Tibial artery (tissue), 4 donors: ENCODE results near the gene SHISA7.

Experiments used
- DNase-seq, 2 donors: peaks; one replicate each; pipeline ENCODE4 v3.0.0-alpha.2; 2019
- H3K27ac ChIP-seq, 2 donors: fragments of 200-600 bp; sonication (generic) in 1 of 2; 1 replicate in 1 of 2; 2 replicates in 1 of 2; pipeline ENCODE4 v1.5.1; 2018 to 2019; ENCODE audit warnings: mild to moderate bottlenecking in 1 of 2
- H3K27me3 ChIP-seq, 2 donors: fragments of 200-600 bp; sonication (generic) in 1 of 2; one replicate each; pipeline versions ENCODE4 v1.5.1 to v1.6.0; 2016 to 2019
- H3K36me3 ChIP-seq, 3 donors: fragments of 200-600 bp; sonication (generic) in 2 of 3; one replicate each; pipeline ENCODE4 v1.5.1; 2016 to 2019; ENCODE audit warnings: mild to moderate bottlenecking in 2 of 3
- H3K4me1 ChIP-seq, 4 donors: fragments of 200-600 bp; sonication (generic) in 2 of 4; 1 replicate in 3 of 4; 2 replicates in 1 of 4; pipeline ENCODE4 v1.5.1; 2016 to 2019
- H3K4me3 ChIP-seq, 2 donors: fragments of 200-600 bp; sonication (generic) in 1 of 2; 1 replicate in 1 of 2; 2 replicates in 1 of 2; pipeline ENCODE4 v1.5.1; 2018 to 2019; ENCODE audit warnings: mild to moderate bottlenecking in 2 of 2
- H3K9me3 ChIP-seq, 3 donors: fragments of 200-600 bp; sonication (generic) in 1 of 3; one replicate each; pipeline ENCODE4 v1.5.1; 2016 to 2019
- intact Hi-C: fragments of 100-400 bp; cut with DNase I; formaldehyde crosslinking; loops from one replicate; pipeline ENCODE4 v1.15.0; 2023; ENCODE audit warnings: low total_unique reads
- TF ChIP-seq, protein P1 (sequence below), 2 experiments: fragments of 200-600 bp in 1 of 2; fragments of 450-650 bp in 1 of 2; IDR thresholded peaks; one replicate each; pipeline ENCODE4 v1.5.1; 2017 to 2019; ENCODE audit warnings: antibody characterized with exemption in 2 of 2, mild to moderate bottlenecking in 1 of 2, moderate library complexity in 1 of 2

Gene SHISA7

GRCh38 chr19:55489711-55490477 is 46.8 kb upstream of the SHISA7 start:
- H3K27ac ChIP-seq: peak overlapping the region in 1 of 2 donors; percentile 86
- H3K27me3 ChIP-seq: peaks cover 0 to 83% of the 10 kb centered on the region in 2 donors
- no peak for DNase-seq
- peaks cover 0 to 59% (median 32%) of the 10 kb centered on the region in 4 donors for H3K4me1 ChIP-seq
- TF ChIP-seq, protein P1, sequence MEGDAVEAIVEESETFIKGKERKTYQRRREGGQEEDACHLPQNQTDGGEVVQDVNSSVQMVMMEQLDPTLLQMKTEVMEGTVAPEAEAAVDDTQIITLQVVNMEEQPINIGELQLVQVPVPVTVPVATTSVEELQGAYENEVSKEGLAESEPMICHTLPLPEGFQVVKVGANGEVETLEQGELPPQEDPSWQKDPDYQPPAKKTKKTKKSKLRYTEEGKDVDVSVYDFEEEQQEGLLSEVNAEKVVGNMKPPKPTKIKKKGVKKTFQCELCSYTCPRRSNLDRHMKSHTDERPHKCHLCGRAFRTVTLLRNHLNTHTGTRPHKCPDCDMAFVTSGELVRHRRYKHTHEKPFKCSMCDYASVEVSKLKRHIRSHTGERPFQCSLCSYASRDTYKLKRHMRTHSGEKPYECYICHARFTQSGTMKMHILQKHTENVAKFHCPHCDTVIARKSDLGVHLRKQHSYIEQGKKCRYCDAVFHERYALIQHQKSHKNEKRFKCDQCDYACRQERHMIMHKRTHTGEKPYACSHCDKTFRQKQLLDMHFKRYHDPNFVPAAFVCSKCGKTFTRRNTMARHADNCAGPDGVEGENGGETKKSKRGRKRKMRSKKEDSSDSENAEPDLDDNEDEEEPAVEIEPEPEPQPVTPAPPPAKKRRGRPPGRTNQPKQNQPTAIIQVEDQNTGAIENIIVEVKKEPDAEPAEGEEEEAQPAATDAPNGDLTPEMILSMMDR (IDR thresholded peaks at IDR 0.05): no peak
- H3K9me3 ChIP-seq: no peaks in the 10 kb centered on the region
- intact Hi-C loops: no loop called here
- peak overlapping the region in 1 of 2 donors; percentile 38 for H3K4me3 ChIP-seq
- no peaks in the 10 kb centered on the region for H3K36me3 ChIP-seq

DNA sequence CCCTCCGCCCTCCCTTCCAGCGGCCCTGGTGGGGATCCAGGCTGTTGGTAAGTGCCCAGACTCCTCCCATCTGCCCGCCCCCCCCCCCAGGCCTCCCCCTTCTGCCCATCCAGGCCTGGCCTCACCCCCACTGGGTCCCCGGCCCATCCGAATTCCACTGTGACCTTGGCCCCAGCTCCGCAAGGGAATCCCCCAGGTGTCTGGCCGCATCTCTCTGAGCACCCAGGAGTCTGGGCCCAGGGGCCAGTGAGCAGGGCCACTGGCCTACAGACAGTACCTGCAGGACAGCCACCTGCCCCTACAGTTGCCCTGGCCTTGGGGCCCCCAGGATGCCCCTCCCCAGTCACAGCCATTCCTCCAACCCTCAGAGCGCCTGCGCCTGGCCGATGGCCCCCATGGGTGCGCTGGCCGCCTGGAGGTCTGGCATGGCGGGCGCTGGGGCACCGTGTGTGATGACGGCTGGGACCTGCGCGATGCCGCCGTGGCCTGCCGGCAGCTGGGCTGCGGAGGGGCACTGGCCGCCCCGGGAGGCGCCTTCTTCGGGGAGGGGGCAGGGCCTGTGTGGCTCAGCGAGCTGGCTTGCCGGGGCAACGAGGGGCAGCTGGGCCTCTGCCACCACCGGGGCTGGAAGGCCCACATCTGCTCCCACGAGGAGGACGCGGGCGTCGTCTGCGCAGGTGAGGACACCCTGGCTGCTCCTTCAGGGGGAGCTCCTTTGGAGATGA is 46.0 kb upstream of the SHISA7 start:
- TF ChIP-seq, protein P1 (IDR thresholded peaks at IDR 0.05): no peak
- H3K4me3 ChIP-seq: peak overlapping the region in 1 of 2 donors; percentile 38
- H3K9me3 ChIP-seq: no peaks in the 10 kb centered on the region
- H3K36me3 ChIP-seq: no peaks in the 10 kb centered on the region
- H3K4me1 ChIP-seq: peaks cover 0 to 67% (median 40%) of the 10 kb centered on the region in 4 donors
- H3K27me3 ChIP-seq: peaks cover 0 to 83% of the 10 kb centered on the region in 2 donors
- no peak for DNase-seq
- peak overlapping the region; percentile 33 to 86 for H3K27ac ChIP-seq
- intact Hi-C loops: no loop called here

GRCh38 chr19:55487924-55488687 is 45.0 kb upstream of the SHISA7 start, which contains the start of gene SSC5D:
SSC5D (plus strand) TSS chr19:55488436; CDS start chr19:55488590, 154 bp downstream.
- DNase-seq: no peak
- H3K4me1 ChIP-seq: peaks cover 0 to 64% (median 42%) of the 10 kb centered on the region in 4 donors
- TF ChIP-seq, protein P1 (IDR thresholded peaks at IDR 0.05): no peak
- H3K27ac ChIP-seq: peak within 1 kb of the TSS; percentile 60 to 86
- H3K4me3 ChIP-seq: peak within 1 kb of the TSS in 1 of 2 donors; percentile 38
- H3K9me3 ChIP-seq: no peaks in the 10 kb centered on the region
- H3K36me3 ChIP-seq: peaks cover under 1 to 10% (median 10%) of the 10 kb centered on the region in 3 donors
- intact Hi-C loops: no loop called here
- H3K27me3 ChIP-seq: peaks cover 0 to 83% of the 10 kb centered on the region in 2 donors

DNA sequence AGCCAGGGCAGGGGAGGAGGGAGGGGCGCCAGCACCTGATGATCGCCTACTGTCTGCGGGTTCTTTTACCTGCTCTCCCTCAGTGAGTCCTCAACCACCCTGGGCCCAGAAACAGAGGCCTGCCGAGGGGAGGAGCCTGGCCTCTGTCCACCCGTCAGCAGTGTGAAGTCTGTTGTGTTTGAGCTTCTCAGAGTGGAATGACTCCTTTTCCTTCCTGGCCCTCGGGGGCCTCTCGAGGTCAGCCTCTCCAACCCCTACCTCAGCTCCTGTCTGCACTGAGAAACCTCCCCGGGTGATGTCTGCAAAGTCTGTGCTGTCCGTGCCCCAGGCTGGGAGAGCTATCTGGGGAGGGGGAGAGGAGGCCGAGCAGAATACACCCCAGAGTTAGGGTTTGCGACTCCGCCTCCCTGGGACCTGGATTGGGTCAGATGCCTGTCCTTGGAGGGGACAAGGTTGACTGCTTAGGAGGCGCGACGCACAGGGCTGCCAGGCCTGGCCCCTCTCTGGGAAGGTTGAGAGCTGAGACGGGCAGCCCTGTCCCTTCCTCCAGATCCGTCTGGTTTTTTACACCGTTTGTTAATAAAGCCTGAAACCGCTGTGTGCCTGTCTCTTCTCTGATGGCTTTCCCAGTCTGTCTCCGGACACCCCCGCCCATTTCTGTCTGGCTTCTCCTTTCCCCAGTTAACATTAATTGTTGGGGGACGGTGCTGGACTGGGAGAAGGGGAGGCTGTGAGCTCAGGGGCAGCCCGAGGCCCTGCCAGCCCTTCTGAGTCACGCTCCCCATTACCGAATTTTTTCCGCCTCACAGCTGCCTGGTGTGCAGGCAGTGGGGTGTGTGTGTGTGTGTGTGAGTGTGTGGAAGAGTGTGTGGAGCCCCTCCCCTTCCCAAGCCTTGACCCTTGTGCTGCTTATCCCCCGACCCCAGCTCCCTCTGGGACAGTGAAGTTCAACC is 44.1 kb upstream of the SHISA7 start:
- H3K27ac ChIP-seq: peak overlapping the region; percentile 60 to 86
- intact Hi-C loops: no loop called here
- no peaks in the 10 kb centered on the region for H3K9me3 ChIP-seq
- H3K36me3 ChIP-seq: peaks cover 8 to 19% (median 18%) of the 10 kb centered on the region in 3 donors
- H3K4me1 ChIP-seq: peaks cover 0 to 62% (median 40%) of the 10 kb centered on the region in 4 donors
- TF ChIP-seq, protein P1 (IDR thresholded peaks at IDR 0.05): no peak
- peak overlapping the region in 1 of 2 donors; percentile 6 for H3K4me3 ChIP-seq
- DNase-seq: peak; percentile 77 to 88
- peaks cover 0 to 83% of the 10 kb centered on the region in 2 donors for H3K27me3 ChIP-seq
